NCI-H146 (cell line): Measurements from ENCODE around the gene PRR23A.
"Not testable (repeated sequence)": the region's sequence is repeated elsewhere in the genome, so short reads cannot be mapped to it uniquely, and the experiment has no call there.

ENCODE experiments used
- DNase-seq: peaks from one replicate; lab custom pipeline; 2025; lab: John Stamatoyannopoulos, UW

The PRR23A gene

DNA sequence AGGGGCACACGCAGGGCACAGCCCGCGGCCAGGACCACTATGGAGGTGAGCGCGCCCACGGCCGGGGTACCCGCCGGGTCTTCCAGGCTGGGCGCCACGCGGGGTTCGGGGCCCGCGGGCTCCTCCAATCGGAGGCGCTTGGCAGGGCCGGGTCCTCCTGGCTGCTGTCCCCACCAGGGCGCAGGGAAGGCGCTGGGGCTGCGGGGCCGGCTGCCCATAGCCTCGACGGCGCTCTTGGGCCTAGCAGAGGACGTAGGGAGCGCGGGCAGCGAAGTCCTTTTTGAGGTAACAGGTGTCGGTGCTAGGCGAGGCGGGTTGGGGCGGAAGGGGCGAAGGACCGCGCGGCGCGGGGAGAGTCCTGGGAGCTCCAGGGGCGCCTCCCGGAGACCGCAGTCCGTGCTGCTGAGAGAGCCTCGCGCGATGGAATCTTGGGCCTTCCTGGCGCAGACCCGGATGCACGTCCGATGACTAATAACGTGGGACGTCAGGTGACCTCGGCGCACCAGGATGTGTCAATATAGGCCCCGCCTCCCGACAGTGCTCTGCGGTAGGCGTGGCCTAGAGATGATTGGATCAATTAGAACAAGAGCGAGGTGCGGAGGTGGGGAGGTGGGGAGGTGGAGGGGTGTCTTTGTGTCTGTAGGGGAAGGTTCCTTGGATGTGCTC, at the start of gene PRR23A:
TSS of gene PRR23A (minus strand) at position 218 of the 666 bp plus-strand sequence. CDS start at position 218, 0 bp downstream.
- no peak for DNase-seq

- DNase-seq = no peak
Observed at GRCh38 chr3:139052802-139053600, 46.9 kb upstream of the PRR23A start.

DNA sequence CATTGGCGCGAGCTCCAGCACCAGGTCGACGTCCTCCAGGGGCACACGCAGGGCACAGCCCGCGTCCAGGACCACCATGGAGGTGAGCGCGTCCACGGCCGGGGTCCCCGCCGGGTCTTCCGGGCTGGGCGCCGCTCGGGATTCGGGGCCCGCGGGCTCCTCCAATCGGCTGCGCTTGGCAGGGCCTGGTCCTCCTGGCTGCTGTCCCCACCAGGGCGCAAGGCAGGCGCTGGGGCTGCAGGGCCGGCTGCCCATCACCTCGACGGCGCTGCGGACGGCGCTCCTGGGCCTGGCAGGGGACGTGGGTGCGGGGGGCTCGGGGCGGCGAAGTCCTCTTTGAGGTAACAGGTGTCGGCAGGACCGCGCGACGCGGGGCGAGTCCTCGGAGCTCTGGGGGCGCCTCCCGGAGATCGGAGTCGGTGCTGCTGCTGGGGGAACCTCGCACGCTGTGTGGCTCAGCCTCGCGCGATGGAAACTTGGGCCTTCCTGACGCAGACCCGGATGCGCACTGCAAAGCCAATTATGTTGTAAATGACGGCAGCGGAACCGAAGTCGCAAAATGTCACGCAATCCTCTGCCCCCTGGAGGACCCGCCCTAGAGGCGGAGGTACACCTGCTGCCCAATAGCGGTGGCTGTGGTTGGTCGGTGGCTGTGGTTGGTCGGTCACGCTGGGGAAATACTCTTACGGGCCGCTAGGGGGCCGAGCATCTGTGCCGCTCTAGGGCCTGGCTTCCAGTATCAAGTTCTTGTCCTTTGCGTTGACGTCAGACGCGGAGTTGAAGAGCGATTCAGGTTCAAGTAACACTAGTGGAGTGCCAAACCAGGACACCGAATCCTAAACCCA, 38.5 kb upstream of the PRR23A start, which contains the start of gene PRR23C:
TSS of gene PRR23C (minus strand) at position 527 of the 845 bp plus-strand sequence. CDS start at position 255, 272 bp downstream.
- DNase-seq = no peak

DNA sequence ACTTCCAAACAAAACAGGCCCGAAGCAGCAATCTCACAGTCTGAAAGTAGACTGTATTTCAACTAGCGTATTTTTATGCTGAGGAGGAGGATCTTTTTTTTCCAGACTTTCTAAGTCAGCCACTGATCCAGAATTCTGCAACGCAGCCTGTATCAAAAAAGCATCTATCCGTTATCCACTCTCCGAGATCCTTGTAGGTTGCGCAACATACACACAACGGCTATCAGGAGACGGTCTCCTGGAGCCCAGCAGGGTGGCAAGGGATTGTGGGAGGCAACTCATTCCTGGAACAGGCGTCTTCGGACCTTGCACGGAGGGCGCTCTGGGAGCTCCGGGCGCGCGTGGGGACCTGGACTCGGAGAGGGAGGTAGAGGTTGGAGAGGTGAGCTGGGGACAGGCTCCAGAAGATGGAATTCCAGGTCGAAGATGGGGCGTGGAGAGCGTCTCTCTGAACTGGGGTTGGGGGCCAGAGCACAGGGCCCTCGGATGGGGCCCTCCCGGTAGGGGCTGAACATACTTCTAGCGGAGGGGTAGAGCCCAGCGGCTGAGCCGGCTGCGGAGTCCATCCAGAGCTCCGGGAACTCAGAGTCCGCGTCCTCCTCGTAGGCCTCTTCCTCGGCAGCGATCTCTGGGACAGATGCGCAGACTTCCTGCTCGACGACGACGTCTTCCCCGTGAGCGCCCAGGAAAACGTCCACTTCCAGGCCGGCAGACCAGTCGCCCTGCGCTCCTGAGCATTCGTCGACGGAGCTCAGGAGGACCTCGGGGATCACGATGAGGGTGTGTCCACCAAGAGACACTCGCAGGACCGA, 37.7 kb upstream of the PRR23A start:
- DNase-seq = no peak

DNA sequence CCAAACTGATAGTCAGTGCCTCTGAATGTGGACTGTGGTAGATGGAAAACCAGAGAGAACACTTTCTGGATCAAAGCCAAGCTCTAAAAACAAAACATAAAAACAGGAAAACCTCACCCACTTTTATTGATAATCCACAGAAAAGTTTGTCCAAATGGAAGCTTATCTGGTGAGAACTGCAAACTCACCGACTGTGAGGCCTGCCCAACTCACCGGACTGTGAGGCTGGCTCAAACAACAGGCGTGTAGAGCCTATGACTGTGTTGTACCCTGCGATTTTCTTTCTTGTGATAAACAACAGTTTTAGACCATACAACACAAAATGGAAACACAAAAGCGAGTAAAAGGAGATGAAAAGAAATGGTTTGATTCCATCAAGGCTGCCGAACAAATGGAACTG, 31.4 kb upstream of the PRR23A start:
- DNase-seq = no peak

DNA sequence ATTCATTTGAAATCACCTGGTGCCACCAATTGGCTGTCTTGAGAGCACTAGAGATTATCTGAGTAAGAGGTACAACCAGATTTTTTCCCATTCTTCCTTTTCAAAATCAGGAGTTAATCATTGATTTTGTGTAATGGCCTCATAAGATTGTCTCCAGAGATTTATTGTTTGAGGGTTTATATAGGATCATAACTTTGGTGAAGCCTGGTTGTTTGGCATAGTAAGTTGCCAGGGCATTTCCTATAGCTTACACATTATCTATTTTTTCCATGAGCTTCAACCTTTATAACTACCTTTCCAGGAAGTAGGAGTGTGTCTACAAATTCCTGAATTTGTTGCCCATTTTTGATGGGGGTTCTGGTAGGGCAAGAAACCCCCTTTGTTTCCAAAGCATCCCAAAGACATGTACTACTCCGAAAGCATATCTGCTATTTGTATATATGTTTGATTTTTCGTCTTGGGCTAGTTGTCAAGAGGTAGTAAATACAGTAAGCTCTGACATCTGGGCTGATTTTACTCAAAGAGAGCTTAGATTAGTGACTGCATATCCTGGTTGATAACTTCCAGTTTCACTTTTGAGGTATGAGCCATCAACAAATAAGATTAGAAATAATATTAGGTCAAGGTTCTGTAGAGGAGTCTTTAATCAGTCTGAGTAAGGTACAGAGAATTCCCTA, 26.4 kb upstream of the PRR23A start:
- no peak for DNase-seq

DNA sequence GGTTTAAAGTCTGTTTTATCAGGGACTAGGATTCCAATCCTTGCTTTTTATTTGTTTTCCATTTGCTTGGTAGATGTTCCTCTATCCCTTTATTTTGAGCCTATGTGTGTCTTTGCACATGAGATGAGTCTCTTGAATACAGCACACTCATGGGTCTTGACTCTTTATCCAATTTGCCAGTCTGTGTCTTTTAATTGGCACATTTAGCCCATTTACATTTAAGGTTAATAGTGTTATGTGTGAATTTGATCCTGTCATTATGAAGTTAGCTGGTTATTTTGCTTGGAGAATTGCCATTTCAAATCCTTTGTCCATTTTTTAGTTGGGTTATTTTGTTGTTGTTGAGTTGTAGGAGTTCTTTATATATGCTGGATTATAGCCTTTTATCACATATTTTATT, 24.5 kb upstream of the PRR23A start:
- not testable (repeated sequence) for DNase-seq

GRCh38 chr3:139024968-139025367, 18.9 kb upstream of the PRR23A start:
- no peak for DNase-seq

DNA sequence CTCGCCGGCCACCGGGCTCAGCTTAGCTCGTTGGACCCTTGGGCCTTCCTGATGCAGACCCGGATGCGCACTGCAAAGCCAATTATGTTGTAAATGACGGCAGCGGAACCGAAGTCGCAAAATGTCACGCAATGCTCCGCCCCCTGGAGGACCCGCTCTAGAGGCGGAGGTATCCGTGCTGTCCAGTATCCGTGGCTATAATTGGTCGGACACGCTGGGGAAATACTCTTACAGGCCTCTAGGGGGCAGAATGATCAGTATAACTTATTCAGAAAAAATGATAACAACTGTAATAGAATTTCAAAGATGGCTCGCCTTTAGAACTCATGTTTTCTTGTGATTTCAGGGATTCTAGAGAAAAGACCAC, 14.8 kb upstream of the PRR23A start, which contains the start of gene PRR23B:
TSS of gene PRR23B (minus strand) at position 59 of the 367 bp plus-strand sequence. CDS start 265 bp downstream, outside the sequence.
- DNase-seq = no peak

DNA sequence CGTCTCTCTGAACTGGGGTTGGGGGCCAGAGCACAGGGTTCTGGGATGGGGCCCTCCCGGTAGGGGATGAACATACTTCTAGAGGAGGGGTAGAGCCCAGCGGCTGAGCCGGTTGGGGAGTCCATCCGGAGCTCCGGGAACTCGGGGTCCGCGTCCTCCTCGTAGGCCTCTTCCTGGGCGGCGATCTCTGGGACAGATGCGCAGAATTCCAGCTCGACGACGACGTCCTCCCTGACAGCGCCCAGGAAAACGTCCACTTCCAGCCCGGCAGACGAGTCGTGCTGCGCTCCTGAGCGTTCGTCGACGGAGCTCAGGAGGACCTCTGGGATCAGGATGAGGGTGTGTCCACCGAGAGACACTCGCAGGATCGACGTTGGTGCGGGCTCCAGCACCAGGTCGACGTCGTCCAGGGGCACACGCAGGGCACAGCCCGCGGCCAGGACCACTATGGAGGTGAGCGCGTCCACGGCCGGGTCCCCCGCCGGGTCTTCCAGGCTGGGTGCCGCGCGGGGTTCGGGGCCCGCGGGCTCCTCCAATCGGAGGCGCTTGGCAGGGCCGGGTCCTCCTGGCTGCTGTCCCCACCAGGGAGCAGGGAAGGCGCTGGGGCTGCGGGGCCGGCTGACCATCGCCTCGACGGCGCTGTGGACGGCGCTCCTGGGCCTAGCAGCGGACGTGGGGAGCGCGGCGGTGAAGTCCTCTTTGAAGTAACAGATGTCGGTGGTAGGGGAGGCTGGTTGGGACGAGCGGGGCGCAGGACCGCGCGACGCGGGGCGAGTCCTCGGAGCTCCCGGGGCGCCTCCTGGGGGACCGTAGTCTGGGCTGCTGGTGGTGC, 14.2 kb upstream of the PRR23A start:
- DNase-seq = no peak

DNA sequence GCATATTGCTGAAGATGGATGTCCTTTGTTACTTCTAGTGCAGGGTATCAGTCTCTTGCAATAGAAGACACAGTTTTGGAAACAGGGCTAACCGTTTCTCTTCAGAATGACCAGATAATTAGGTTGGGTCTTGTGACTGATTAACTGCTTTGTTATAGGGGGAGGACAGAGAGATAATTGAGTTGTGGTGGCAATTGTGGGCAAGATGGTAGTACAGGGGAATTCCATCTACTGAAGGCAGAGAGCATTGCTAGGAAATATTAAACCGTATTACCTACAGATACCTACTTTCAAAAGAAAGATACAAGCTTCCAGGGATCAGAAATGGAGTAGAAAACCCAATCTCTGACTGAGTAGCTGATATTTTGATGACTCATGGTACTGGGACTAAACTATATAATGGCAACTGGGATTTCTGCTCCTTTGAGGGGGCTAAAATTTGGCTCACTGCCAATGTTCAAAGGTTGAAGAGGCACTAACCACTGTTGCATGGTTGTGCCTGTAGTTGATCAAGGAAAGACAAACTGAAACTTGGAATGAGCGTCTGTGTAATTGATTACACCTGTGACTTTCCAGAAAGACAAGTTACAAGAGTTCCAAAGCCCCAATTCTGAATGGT, 10.5 kb upstream of the PRR23A start:
- no peak for DNase-seq

- DNase-seq = no peak
Observed at GRCh38 chr3:139005356-139005993, 593 bp downstream of the PRR23A start.

- DNase-seq = no peak
Observed at GRCh38 chr3:138995706-138996105, 10.4 kb downstream of the PRR23A start.

GRCh38 chr3:138987181-138987580, 18.9 kb downstream of the PRR23A start:
- DNase-seq = no peak

DNA sequence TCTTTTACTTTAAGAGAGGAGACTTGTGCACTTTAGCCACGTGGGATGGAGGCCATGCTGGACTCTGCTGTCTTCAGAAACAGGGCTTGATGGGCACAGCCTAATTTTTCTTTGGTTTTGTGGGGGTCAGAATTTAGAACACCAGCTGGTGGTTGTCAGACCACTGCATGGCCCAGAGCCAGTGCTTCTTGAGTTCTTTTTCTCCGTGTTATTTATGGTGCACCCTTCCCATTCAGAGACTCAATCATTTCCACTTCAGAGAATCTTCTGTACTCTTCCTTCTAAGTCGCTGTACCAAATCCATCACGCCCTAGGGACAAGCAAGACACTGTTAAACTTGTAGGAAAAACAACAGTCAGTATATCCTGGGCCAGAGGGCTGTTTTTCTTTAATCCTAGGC, 20.1 kb downstream of the PRR23A start:
- DNase-seq = no peak

DNA sequence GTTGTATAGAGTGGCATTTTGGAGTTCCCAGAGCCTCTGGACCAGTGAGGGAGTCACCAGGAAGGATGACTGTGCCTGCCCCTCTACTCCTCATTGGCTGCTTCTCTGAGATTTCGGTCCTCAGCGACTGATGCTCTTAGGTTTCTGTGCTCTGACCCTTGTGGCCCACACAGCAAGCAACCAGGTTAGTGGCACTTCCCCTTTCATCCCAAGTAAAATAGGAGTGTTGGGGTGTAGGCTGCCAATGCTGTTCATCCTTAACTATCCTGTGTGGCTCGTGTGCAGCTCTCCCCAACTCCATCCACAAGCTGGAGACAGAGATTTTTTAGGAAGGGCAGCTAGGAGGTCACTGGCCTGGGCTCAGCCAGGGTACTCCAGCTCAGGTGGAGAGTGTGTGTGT, 21.3 kb downstream of the PRR23A start:
- DNase-seq = no peak

DNA sequence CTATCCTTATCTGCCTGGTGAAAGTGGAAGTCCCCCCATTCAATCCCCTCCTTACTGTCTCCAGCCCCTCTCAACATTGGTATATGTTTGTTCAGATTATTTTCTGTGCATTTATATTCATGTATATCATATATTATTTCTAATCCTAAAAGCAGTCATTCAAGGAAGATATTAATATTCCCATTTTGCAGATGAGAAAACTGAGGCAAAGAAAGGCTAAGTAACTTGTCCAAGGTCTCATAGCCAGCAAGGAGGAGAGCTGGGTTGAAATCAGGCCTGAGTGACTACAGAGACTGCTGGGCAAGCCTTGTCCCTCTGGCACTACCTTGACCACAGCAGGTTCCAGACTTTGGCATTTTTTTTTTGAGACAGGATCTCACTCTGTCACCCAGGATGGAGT, 30.0 kb downstream of the PRR23A start:
- DNase-seq = no peak

DNA sequence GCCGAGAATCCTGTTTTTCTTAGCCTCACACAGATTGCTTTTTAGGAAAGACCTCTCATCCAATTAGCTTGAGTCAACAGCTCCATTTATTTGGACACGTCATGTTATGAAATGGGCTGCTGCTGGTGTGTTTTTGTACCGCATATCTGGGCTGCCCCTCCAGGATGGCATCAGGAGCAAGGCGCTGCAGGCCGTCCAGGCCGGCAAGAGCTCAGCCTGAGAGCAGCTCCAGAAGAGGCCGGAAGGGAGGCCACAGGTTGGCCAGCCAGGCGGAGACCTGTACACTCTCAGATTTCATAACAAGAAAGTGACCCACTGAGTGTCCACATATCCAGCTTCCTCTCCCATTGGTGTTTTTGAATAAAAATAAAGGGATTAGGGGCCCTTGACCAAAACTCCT, 30.7 kb downstream of the PRR23A start:
- no peak for DNase-seq

- no peak for DNase-seq
Observed at GRCh38 chr3:138974462-138974861, 31.6 kb downstream of the PRR23A start.
